NCI-H2029 treated with DMSO at 0.1 percent for 48 hours (cell line): ENCODE measurements around the gene LHFPL3.
"Not testable (repeated sequence)": the region's sequence is repeated elsewhere in the genome, so short reads cannot be mapped to it uniquely, and the experiment has no call there.

Experiments used
- DNase-seq: peaks from one replicate; lab custom pipeline; 2025; lab: John Stamatoyannopoulos, UW

Gene LHFPL3

GRCh38 chr7:104482362-104483037 lies 154.1 kb downstream of the LHFPL3 start:
- peak; percentile 57 for DNase-seq

GRCh38 chr7:104486931-104487330 lies 158.5 kb downstream of the LHFPL3 start:
- DNase-seq: no peak

- DNase-seq: no peak
These were observed 159.2 kb downstream of the LHFPL3 start for GRCh38 chr7:104487642-104488041.

- no peak for DNase-seq
These were observed 169.1 kb downstream of the LHFPL3 start for GRCh38 chr7:104497379-104497967.

GRCh38 chr7:104499975-104500374 lies 171.6 kb downstream of the LHFPL3 start:
- DNase-seq: no peak

- DNase-seq: no peak
These were observed 181.5 kb downstream of the LHFPL3 start for GRCh38 chr7:104509874-104510273.

GRCh38 chr7:104524853-104525252 lies 196.4 kb downstream of the LHFPL3 start:
- DNase-seq: no peak

- no peak for DNase-seq
These were observed 199.7 kb downstream of the LHFPL3 start for GRCh38 chr7:104528142-104528541.

GRCh38 chr7:104529567-104529966 lies 201.2 kb downstream of the LHFPL3 start:
- no peak for DNase-seq

GRCh38 chr7:104530251-104530650 lies 201.8 kb downstream of the LHFPL3 start:
- DNase-seq: no peak

GRCh38 chr7:104534149-104534548 lies 205.7 kb downstream of the LHFPL3 start:
- no peak for DNase-seq

GRCh38 chr7:104535841-104536240 lies 207.4 kb downstream of the LHFPL3 start:
- DNase-seq: no peak

- no peak for DNase-seq
These were observed 208.6 kb downstream of the LHFPL3 start for GRCh38 chr7:104536956-104537355.

- DNase-seq: no peak
These were observed 209.7 kb downstream of the LHFPL3 start for GRCh38 chr7:104538152-104538551.

GRCh38 chr7:104541897-104542296 lies 213.5 kb downstream of the LHFPL3 start:
- no peak for DNase-seq

GRCh38 chr7:104548861-104549260 lies 220.5 kb downstream of the LHFPL3 start:
- DNase-seq: peak; percentile 1

GRCh38 chr7:104550362-104550761 lies 222.0 kb downstream of the LHFPL3 start:
- no peak for DNase-seq

- DNase-seq: no peak
These were observed 222.8 kb downstream of the LHFPL3 start for GRCh38 chr7:104551226-104551625.

GRCh38 chr7:104552102-104552501 lies 223.7 kb downstream of the LHFPL3 start:
- no peak for DNase-seq

GRCh38 chr7:104553074-104553473 lies 224.7 kb downstream of the LHFPL3 start:
- no peak for DNase-seq

- DNase-seq: not testable (repeated sequence)
These were observed 235.0 kb downstream of the LHFPL3 start for GRCh38 chr7:104563350-104563901.

GRCh38 chr7:104569751-104570150 lies 241.3 kb downstream of the LHFPL3 start:
- DNase-seq: no peak

- no peak for DNase-seq
These were observed 244.2 kb downstream of the LHFPL3 start for GRCh38 chr7:104572554-104572953.

- no peak for DNase-seq
These were observed 256.2 kb downstream of the LHFPL3 start for GRCh38 chr7:104584620-104585019.
